WTC11 (cell line): Measurements from ENCODE around the gene CFAP251. TPM values are rescaled to one million over a fixed set of nuclear protein-coding genes. Genes with fewer than 3 reads are reported as not detected.

Source experiments
- AFF4 ChIP-seq: sonication (generic); formaldehyde crosslinking; IDR thresholded peaks from 2 replicates; pipeline ENCODE4 v1.8.1; 2023; ENCODE audit warnings: mild to moderate bottlenecking, missing genetic modification reagents, borderline replicate concordance
- ATF6 ChIP-seq: sonication (generic); formaldehyde crosslinking; IDR thresholded peaks from 2 replicates; pipeline ENCODE4 v1.8.1; 2023; ENCODE audit warnings: mild to moderate bottlenecking, missing genetic modification reagents
- CREB1 ChIP-seq: sonication (generic); formaldehyde crosslinking; IDR thresholded peaks from 2 replicates; pipeline ENCODE4 v1.8.0; 2023; ENCODE audit warnings: mild to moderate bottlenecking, missing genetic modification reagents
- E2F5 ChIP-seq: sonication (generic); formaldehyde crosslinking; IDR thresholded peaks from 2 replicates; pipeline ENCODE4 v1.8.1; 2022; ENCODE audit warnings: mild to moderate bottlenecking, moderate library complexity, missing genetic modification reagents
- ERG ChIP-seq: fragments of 250-450 bp; sonication (Bioruptor Pico); IDR thresholded peaks from 2 replicates; pipeline ENCODE4 v1.8.0; 2021; ENCODE audit warnings: mild to moderate bottlenecking
- FOXK1 ChIP-seq: sonication (generic); formaldehyde crosslinking; IDR thresholded peaks from 2 replicates; pipeline ENCODE4 v1.8.0; 2022; ENCODE audit warnings: mild to moderate bottlenecking, moderate library complexity, missing genetic modification reagents
- GABPB1 ChIP-seq: sonication (generic); formaldehyde crosslinking; IDR thresholded peaks from 2 replicates; pipeline ENCODE4 v1.8.1; 2023; ENCODE audit warnings: mild to moderate bottlenecking, missing genetic modification reagents
- HMGA2 ChIP-seq: fragments of 250-450 bp; sonication (Bioruptor Pico); IDR thresholded peaks from 2 replicates; pipeline ENCODE4 v1.4.0; 2021; ENCODE audit warnings: mild to moderate bottlenecking, moderate library complexity
- IRF1 ChIP-seq: sonication (generic); formaldehyde crosslinking; IDR thresholded peaks from 2 replicates; pipeline ENCODE4 v1.8.0; 2023; ENCODE audit warnings: missing genetic modification reagents
- JAZF1 ChIP-seq: fragments of 250-450 bp; sonication (Bioruptor Pico); IDR thresholded peaks from 2 replicates; pipeline ENCODE4 v1.9.0; 2021; ENCODE audit warnings: moderate library complexity, mild to moderate bottlenecking, inconsistent platforms
- MAX ChIP-seq: sonication (generic); formaldehyde crosslinking; IDR thresholded peaks from 2 replicates; pipeline ENCODE4 v1.8.0; 2022; ENCODE audit warnings: mild to moderate bottlenecking, missing genetic modification reagents
- MYBL2 ChIP-seq: sonication (generic); formaldehyde crosslinking; IDR thresholded peaks from 2 replicates; pipeline ENCODE4 v1.8.1; 2023; ENCODE audit warnings: mild to moderate bottlenecking, moderate library complexity, missing genetic modification reagents
- NFATC4 ChIP-seq: fragments of 250-450 bp; sonication (Bioruptor Pico); IDR thresholded peaks from 2 replicates; pipeline ENCODE4 v1.9.0; 2021; ENCODE audit warnings: mild to moderate bottlenecking
- NFE2L1 ChIP-seq: sonication (generic); formaldehyde crosslinking; IDR thresholded peaks from 2 replicates; pipeline ENCODE4 v1.8.1; 2023; ENCODE audit warnings: missing genetic modification reagents
- NR1H2 ChIP-seq: sonication (generic); formaldehyde crosslinking; IDR thresholded peaks from 2 replicates; pipeline ENCODE4 v1.9.0; 2021; ENCODE audit warnings: mild to moderate bottlenecking, moderate library complexity, missing genetic modification reagents
- PRDM15 ChIP-seq: sonication (generic); formaldehyde crosslinking; IDR thresholded peaks from 2 replicates; pipeline ENCODE4 v1.8.0; 2022; ENCODE audit warnings: missing genetic modification reagents
- RORB ChIP-seq: fragments of 250-450 bp; sonication (Bioruptor Pico); IDR thresholded peaks from 2 replicates; pipeline ENCODE4 v1.9.0; 2021; ENCODE audit warnings: mild to moderate bottlenecking
- SMAD4 ChIP-seq: sonication (generic); formaldehyde crosslinking; IDR thresholded peaks from 2 replicates; pipeline ENCODE4 v1.8.0; 2022; ENCODE audit warnings: mild to moderate bottlenecking, missing genetic modification reagents
- SP1 ChIP-seq: sonication (generic); formaldehyde crosslinking; conservative IDR thresholded peaks from 2 replicates; pipeline ENCODE4 v1.8.1; 2022; ENCODE audit warnings: missing genetic modification reagents
- TCF7 ChIP-seq: sonication (generic); formaldehyde crosslinking; IDR thresholded peaks from 2 replicates; pipeline ENCODE4 v1.8.0; 2022; ENCODE audit warnings: mild to moderate bottlenecking, low read depth, missing genetic modification reagents, moderate library complexity
- USF1 ChIP-seq: sonication (generic); formaldehyde crosslinking; IDR thresholded peaks from 2 replicates; pipeline ENCODE4 v1.8.0; 2022; ENCODE audit warnings: mild to moderate bottlenecking, missing genetic modification reagents
- USF2 ChIP-seq: sonication (generic); formaldehyde crosslinking; IDR thresholded peaks from 2 replicates; pipeline ENCODE4 v1.8.1; 2023; ENCODE audit warnings: mild to moderate bottlenecking, missing genetic modification reagents, moderate library complexity
- ZNF121 ChIP-seq: sonication (generic); formaldehyde crosslinking; IDR thresholded peaks from 2 replicates; pipeline ENCODE4 v1.8.0; 2023; ENCODE audit warnings: missing genetic modification reagents
- ZNF232 ChIP-seq: sonication (generic); formaldehyde crosslinking; IDR thresholded peaks from 2 replicates; pipeline ENCODE4 v1.8.0; 2022; ENCODE audit warnings: mild to moderate bottlenecking, missing genetic modification reagents
- ZNF416 ChIP-seq: fragments of 250-450 bp; sonication (Bioruptor Pico); IDR thresholded peaks from 2 replicates; pipeline ENCODE4 v1.9.0; 2021; ENCODE audit warnings: mild to moderate bottlenecking, inconsistent platforms
- ZNF671 ChIP-seq: fragments of 250-450 bp; sonication (Bioruptor Pico); IDR thresholded peaks from 2 replicates; pipeline ENCODE4 v1.8.0; 2021; ENCODE audit warnings: mild to moderate bottlenecking
- total RNA-seq: library from RNA; stranded (reverse); gene quantifications from 3 replicates; pipeline ENCODE4 v1.2.3, GENCODE V29; 2021

CFAP251 gene
- total RNA-seq, 1 experiment from 2014 or later: 3.1 TPM

- TF ChIP-seq PRDM15 (CRISPR knock-in tag) (no peak; the same call in 1 of the 2 replicates), USF1 (peak; percentile 96), SMAD4 (CRISPR knock-in tag) (no peak; the same call in 1 of the 2 replicates), HMGA2 (CRISPR knock-in tag) (no peak), MYBL2 (CRISPR knock-in tag) (peak; percentile 89; the same call in 1 of the 2 replicates), JAZF1 (no peak), ERG (CRISPR knock-in tag) (no peak), USF2 (CRISPR knock-in tag) (peak; percentile 95), GABPB1 (CRISPR knock-in tag) (peak; percentile 92), CREB1 (CRISPR knock-in tag) (no peak), E2F5 (CRISPR knock-in tag) (0 out of 2 replicates have a peak, but pooled peaks have one; percentile 62), ZNF416 (no peak), IRF1 (CRISPR knock-in tag) (peak; percentile 64; the same call in 1 of the 2 replicates), AFF4 (CRISPR knock-in tag) (no peak), NFE2L1 (CRISPR knock-in tag) (no peak; the same call in 1 of the 2 replicates), NR1H2 (CRISPR knock-in tag) (no peak), RORB (CRISPR knock-in tag) (no peak), ZNF121 (CRISPR knock-in tag) (no peak), TCF7 (no peak), NFATC4 (CRISPR knock-in tag) (no peak), MAX (CRISPR knock-in tag) (peak; percentile 99), ZNF232 (CRISPR knock-in tag) (peak; percentile 92), FOXK1 (CRISPR knock-in tag) (peak; percentile 92), SP1 (peak; percentile 97), ATF6 (CRISPR knock-in tag) (no peak), ZNF671 (CRISPR knock-in tag) (no peak)
Measured at GRCh38 chr12:121888478-121889273, 29.7 kb upstream of the CFAP251 start, which contains the start of gene PSMD9 (continued).
